ENCODE results near the gene DUOXA1.

Gene DUOXA1

GRCh38 chr15:45134046-45134445 is 4.4 kb upstream of the DUOXA1 start:
- in situ Hi-C loops (cut with MboI; ENCODE audit: low pct_unique_long_range_greater_than_20kb, low sequenced_read_pairs, unreplicated experiment) = no loop called here
- TF ChIP-seq, protein P1, sequence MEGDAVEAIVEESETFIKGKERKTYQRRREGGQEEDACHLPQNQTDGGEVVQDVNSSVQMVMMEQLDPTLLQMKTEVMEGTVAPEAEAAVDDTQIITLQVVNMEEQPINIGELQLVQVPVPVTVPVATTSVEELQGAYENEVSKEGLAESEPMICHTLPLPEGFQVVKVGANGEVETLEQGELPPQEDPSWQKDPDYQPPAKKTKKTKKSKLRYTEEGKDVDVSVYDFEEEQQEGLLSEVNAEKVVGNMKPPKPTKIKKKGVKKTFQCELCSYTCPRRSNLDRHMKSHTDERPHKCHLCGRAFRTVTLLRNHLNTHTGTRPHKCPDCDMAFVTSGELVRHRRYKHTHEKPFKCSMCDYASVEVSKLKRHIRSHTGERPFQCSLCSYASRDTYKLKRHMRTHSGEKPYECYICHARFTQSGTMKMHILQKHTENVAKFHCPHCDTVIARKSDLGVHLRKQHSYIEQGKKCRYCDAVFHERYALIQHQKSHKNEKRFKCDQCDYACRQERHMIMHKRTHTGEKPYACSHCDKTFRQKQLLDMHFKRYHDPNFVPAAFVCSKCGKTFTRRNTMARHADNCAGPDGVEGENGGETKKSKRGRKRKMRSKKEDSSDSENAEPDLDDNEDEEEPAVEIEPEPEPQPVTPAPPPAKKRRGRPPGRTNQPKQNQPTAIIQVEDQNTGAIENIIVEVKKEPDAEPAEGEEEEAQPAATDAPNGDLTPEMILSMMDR (IDR thresholded peaks at IDR 0.05; ENCODE audit: extremely low read depth, insufficient read depth, missing control alignments) = no peak
- no peak for DNase-seq (ENCODE audit: low spot score)

GRCh38 chr15:45133561-45133920 is 3.9 kb upstream of the DUOXA1 start:
- in situ Hi-C loops (cut with MboI; ENCODE audit: low pct_unique_long_range_greater_than_20kb, low sequenced_read_pairs, unreplicated experiment) = no loop called here
- TF ChIP-seq, protein P1 (IDR thresholded peaks at IDR 0.05; ENCODE audit: extremely low read depth, insufficient read depth, missing control alignments) = no peak
- DNase-seq (ENCODE audit: low spot score) = no peak

- no peak for DNase-seq (ENCODE audit: low spot score)
- in situ Hi-C loops (cut with MboI; ENCODE audit: low pct_unique_long_range_greater_than_20kb, low sequenced_read_pairs, unreplicated experiment) = no loop called here
- TF ChIP-seq, protein P1 (IDR thresholded peaks at IDR 0.05; ENCODE audit: extremely low read depth, insufficient read depth, missing control alignments) = no peak
Observed at GRCh38 chr15:45132844-45133560, 3.3 kb upstream of the DUOXA1 start.

DNA sequence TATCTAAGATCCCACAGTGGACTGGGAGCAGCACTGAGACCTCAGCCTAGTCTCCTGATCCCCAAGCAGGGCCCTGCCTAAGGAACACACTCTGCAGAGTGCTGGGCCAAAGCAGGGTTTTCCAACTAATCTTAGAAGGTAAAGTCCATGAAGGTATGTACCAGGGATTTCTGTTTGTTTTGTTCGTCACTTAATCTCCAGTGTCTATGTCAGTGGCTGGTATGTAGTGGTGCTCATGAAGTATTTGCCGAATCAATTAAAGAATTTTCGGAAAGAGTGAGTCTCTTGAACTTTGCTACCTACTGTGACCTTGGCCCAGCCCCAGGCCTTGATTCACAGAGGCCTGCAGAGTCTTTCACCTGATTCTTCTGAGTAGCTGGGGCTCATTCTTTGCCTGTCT is 1.8 kb upstream of the DUOXA1 start:
- no peak for DNase-seq (ENCODE audit: low spot score)
- TF ChIP-seq, protein P1 (IDR thresholded peaks at IDR 0.05; ENCODE audit: extremely low read depth, insufficient read depth, missing control alignments) = no peak
- in situ Hi-C loops (cut with MboI; ENCODE audit: low pct_unique_long_range_greater_than_20kb, low sequenced_read_pairs, unreplicated experiment) = no loop called here

GRCh38 chr15:45130291-45131000 is 767 bp upstream of the DUOXA1 start:
- in situ Hi-C loops (cut with MboI; ENCODE audit: low pct_unique_long_range_greater_than_20kb, low sequenced_read_pairs, unreplicated experiment) = no loop called here
- DNase-seq (ENCODE audit: low spot score) = no peak
- TF ChIP-seq, protein P1 (IDR thresholded peaks at IDR 0.05; ENCODE audit: extremely low read depth, insufficient read depth, missing control alignments) = no peak

GRCh38 chr15:45128971-45129639 is 574 bp downstream of the DUOXA1 start:
- no peak for DNase-seq (ENCODE audit: low spot score)
- in situ Hi-C loops (cut with MboI; ENCODE audit: low pct_unique_long_range_greater_than_20kb, low sequenced_read_pairs, unreplicated experiment) = no loop called here
- TF ChIP-seq, protein P1 (IDR thresholded peaks at IDR 0.05; ENCODE audit: extremely low read depth, insufficient read depth, missing control alignments) = no peak
